GM23248 (cell line): ENCODE results near the gene ASB10. TPM values are rescaled to one million over a fixed set of nuclear protein-coding genes. Genes with fewer than 3 reads are reported as not detected.

ENCODE experiments used
- DNase-seq: peaks from one replicate; pipeline ENCODE4 v3.0.0-alpha.2; 2015
- H2AFZ ChIP-seq: fragments of 200-600 bp; sonication (generic); 2 replicates; pipeline ENCODE4 v1.6.1; 2016; ENCODE audit warnings: antibody characterized with exemption
- H3F3A ChIP-seq: fragments of 200-600 bp; sonication (generic); 2 replicates; pipeline ENCODE4 v1.6.1; 2016; ENCODE audit warnings: mild to moderate bottlenecking, antibody characterized with exemption, mixed run types; ENCODE audit not compliant: insufficient read depth
- H3K27ac ChIP-seq: fragments of 200-600 bp; sonication (generic); 2 replicates; pipeline ENCODE4 v1.5.1; 2016; ENCODE audit warnings: mild to moderate bottlenecking
- H3K27me3 ChIP-seq: fragments of 200-600 bp; sonication (generic); replicated peaks from 2 replicates; pipeline ENCODE4 v1.6.1; 2016; ENCODE audit warnings: mild to moderate bottlenecking; ENCODE audit not compliant: insufficient read depth
- H3K36me3 ChIP-seq: fragments of 200-600 bp; sonication (generic); 2 replicates; pipeline ENCODE4 v1.6.1; 2016; ENCODE audit warnings: low read depth, mild to moderate bottlenecking
- H3K4me1 ChIP-seq: fragments of 200-600 bp; sonication (generic); 2 replicates; pipeline ENCODE4 v1.6.1; 2016; ENCODE audit warnings: mild to moderate bottlenecking; ENCODE audit not compliant: insufficient read depth
- H3K4me2 ChIP-seq: fragments of 200-600 bp; sonication (generic); one replicate; pipeline ENCODE4 v1.6.1; 2016; ENCODE audit warnings: mild to moderate bottlenecking; ENCODE audit not compliant: unreplicated experiment
- H3K4me3 ChIP-seq: fragments of 200-600 bp; sonication (generic); 2 replicates; pipeline ENCODE4 v1.5.1; 2016; ENCODE audit warnings: mild to moderate bottlenecking
- H3K79me2 ChIP-seq: fragments of 200-600 bp; sonication (generic); 2 replicates; pipeline ENCODE4 v1.6.1; 2016; ENCODE audit warnings: mild to moderate bottlenecking; ENCODE audit not compliant: insufficient read depth
- H3K9ac ChIP-seq: fragments of 200-600 bp; sonication (generic); 2 replicates; pipeline ENCODE4 v1.6.1; 2016; ENCODE audit warnings: mild to moderate bottlenecking
- H3K9me2 ChIP-seq: fragments of 200-600 bp; sonication (generic); 2 replicates; pipeline ENCODE4 v1.6.1; 2016; ENCODE audit warnings: mixed run types, mild to moderate bottlenecking, moderate library complexity; ENCODE audit not compliant: insufficient read depth
- H3K9me3 ChIP-seq: fragments of 200-600 bp; sonication (generic); one replicate; pipeline ENCODE4 v1.6.1; 2017; ENCODE audit warnings: low read depth
- H4K20me1 ChIP-seq: fragments of 200-600 bp; sonication (generic); 2 replicates; pipeline ENCODE4 v1.6.0; 2016; ENCODE audit not compliant: insufficient read depth
- EZH2 ChIP-seq: fragments of 200-600 bp; sonication (generic); IDR thresholded peaks from 2 replicates; pipeline ENCODE4 v1.6.1; 2018; ENCODE audit warnings: antibody characterized with exemption, mild to moderate bottlenecking; ENCODE audit not compliant: insufficient read depth, poor library complexity, severe bottlenecking
- EZH2phosphoT487 ChIP-seq: fragments of 200-600 bp; sonication (generic); IDR thresholded peaks from 2 replicates; pipeline ENCODE4 v1.6.1; 2018; ENCODE audit warnings: antibody characterized with exemption, moderate library complexity, mild to moderate bottlenecking, low read depth; ENCODE audit not compliant: insufficient read depth
- WGBS, 2 experiments: methylation state at CpG; one replicate each; pipeline ENCODE4 v1.1.6; 2015 to 2017; ENCODE audit warnings: low lambda C conversion rate in 2 of 2, low coverage in 1 of 2; ENCODE audit errors: missing lambda C conversion rate in 2 of 2; 5-methylcytosine and 5-hydroxymethylcytosine counted together
- in situ Hi-C: fragments of 300-500 bp; cut with MboI; formaldehyde crosslinking; loops from 2 replicates; pipeline ENCODE4 v1.15.0; 2020
- polyA plus RNA-seq: library from polyadenylated mRNA; unstranded; fragments of >200 nt; fragmentation: Nextera tagmentation; extraction: Ambion mirVana; gene quantifications from 2 replicates; pipeline ENCODE4 v1.2.1, GENCODE V29; 2016
- total RNA-seq: library from RNA; depleted of rRNA; stranded (reverse); fragments of >200 nt; shearing (Covaris generic); gene quantifications from 2 replicates; pipeline ENCODE4 v1.2.3, GENCODE V29; 2014

The ASB10 gene
- total and polyA plus RNA-seq, 2 experiments from 2014 or later = not detected

DNA sequence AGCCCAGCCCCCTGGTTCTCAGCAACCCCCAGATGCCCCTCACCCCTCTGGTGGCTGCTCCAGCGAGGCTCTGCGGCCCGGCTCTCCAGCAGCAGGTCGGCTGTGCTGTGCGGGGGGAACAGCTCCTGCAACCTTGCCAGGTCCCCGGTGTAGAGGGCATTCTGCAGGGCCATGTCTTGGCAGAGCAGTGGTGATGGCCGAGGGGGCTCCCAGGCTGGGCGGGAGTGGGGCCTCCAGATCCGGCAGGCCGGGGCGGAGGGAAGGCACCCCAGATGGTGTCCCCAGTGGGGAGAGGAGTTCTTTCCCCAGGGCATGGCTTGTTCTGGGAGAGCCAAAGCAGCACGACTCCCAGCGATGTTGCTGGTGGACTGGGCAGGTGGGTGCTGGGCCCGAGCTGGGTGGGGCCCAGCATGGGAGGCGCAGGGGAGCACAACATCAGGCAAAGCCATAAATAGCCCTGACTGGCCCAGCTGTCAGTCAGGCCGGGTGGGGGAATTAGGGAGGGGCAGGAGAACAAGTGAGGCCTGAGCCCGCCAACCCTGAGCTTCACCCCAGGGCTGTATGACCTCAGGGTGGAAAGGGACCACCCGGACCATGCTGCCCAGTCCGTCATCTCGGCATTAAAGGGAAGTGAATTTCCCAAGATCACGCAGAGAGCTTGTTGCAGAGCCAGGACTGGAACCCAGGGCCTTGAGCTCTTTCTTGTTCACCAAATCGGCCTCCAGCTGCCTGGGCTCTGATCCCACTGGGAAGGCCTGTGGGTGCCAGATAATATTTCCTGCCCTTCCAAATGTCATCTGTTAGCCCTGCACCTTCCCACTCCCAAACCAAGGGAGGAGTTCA, 580 bp upstream of the ASB10 start:
- peaks cover 27% of the 10 kb centered on the region for H3K27me3 ChIP-seq
- H3K9ac ChIP-seq = no peak overlapping the region
- TF ChIP-seq EZH2 (no peak), EZH2phosphoT487 (no peak)
- no peak overlapping the region for H3K4me3 ChIP-seq
- no peaks in the 10 kb centered on the region for H3K36me3 ChIP-seq
- no peaks in the 10 kb centered on the region for H4K20me1 ChIP-seq
- no peaks in the 10 kb centered on the region for H3K79me2 ChIP-seq
- H3K27ac ChIP-seq = no peak overlapping the region
- WGBS, 2 experiments = 57 to 60% methylated on average over 21 to 22 of the region's 22 CpGs
- no peak overlapping the region for H2AFZ ChIP-seq
- no peaks in the 10 kb centered on the region for H3K9me2 ChIP-seq
- H3K4me2 ChIP-seq = no peak overlapping the region
- no peaks in the 10 kb centered on the region for H3F3A ChIP-seq
- no peak for DNase-seq
- in situ Hi-C loops = no loop called here
- H3K9me3 ChIP-seq = no peaks in the 10 kb centered on the region
- H3K4me1 ChIP-seq = no peaks in the 10 kb centered on the region

DNA sequence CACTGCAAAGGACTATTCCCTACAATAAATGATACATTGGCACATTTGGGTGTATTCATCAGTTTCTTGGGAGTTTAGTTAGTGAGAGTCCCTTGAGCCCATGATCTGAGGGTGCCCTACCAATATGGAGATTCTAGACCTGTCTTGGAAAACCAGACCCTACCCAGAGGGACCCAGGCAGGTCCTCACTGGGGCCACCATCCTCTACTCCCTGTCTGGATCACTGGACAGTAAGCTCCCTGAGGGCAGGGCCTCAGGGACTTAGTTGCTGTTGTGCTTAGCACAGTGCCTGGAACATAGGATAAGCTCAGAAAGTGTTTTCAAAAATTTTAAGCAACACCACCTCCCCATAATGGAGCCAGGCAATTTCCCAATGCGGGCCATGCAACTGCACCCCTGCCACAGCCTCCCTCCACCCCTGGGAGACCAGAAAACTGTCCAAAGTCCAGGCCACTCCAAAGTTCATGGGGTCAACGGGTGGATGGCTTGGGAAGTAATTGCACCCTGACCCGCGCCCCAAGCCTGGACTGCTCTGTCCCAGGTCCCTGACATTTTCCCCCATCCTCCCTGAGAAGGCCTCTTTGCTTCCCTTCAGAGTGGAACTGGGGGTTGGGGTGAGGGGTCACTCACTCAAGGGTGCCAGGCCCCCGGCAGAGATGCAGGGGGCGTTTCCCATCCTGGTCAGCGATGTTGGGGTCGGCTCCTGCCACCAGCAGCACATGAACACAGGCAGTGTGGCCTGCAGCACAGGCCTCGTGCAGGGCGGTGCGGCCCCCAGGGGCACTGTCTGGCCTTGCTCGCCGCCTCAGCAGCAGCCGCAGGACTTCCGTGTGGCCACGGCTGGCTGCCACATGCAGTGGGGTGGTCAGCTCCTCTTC, 1.0 kb downstream of the ASB10 start:
- Histone ChIP-seq H4K20me1 (no peaks in the 10 kb centered on the region), H3F3A (no peaks in the 10 kb centered on the region), H3K79me2 (no peaks in the 10 kb centered on the region), H3K4me3 (no peak overlapping the region), H3K27me3 (peaks cover 36% of the 10 kb centered on the region), H3K9me3 (no peaks in the 10 kb centered on the region), H3K36me3 (no peaks in the 10 kb centered on the region), H2AFZ (no peak overlapping the region), H3K9me2 (no peaks in the 10 kb centered on the region), H3K9ac (no peak overlapping the region), H3K27ac (no peak overlapping the region), H3K4me1 (no peaks in the 10 kb centered on the region), H3K4me2 (no peak overlapping the region)
- TF ChIP-seq EZH2 = no peak
- no peak for TF ChIP-seq EZH2phosphoT487
- 65 to 69% methylated on average over 16 of the region's 16 CpGs for WGBS, 2 experiments
- in situ Hi-C loops = no loop called here
- no peak for DNase-seq

DNA sequence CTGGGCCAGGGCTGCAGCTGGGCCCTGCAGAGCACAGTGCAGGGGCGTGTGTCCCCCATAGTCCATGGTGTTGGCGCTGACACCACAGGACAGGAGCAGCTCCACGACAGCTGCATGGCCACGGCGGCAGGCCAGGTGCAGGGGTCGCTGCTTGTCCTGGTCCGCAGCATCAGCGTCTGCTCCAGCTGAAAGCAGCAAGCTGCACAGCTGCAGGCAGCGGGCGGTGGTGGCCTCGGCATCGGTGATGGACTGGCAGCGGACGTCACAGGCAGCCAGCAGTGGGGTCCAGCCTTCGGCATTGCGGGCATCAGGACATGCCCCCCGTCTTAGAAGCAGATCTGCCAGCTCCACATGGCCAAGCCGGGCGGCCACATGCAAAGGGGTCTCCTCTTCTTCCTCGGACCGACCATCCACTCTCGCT, 6.0 kb downstream of the ASB10 start:
- no peaks in the 10 kb centered on the region for H4K20me1 ChIP-seq
- in situ Hi-C loops = no loop called here
- H3K4me1 ChIP-seq = no peaks in the 10 kb centered on the region
- H3F3A ChIP-seq = no peaks in the 10 kb centered on the region
- H3K4me3 ChIP-seq = no peak overlapping the region
- DNase-seq = no peak
- no peak overlapping the region for H3K27ac ChIP-seq
- H3K9ac ChIP-seq = no peak overlapping the region
- no peaks in the 10 kb centered on the region for H3K79me2 ChIP-seq
- WGBS, 2 experiments = 69 to 75% methylated on average over 22 of the region's 22 CpGs
- H2AFZ ChIP-seq = no peak overlapping the region
- H3K9me3 ChIP-seq = no peaks in the 10 kb centered on the region
- H3K27me3 ChIP-seq = peaks cover 42% of the 10 kb centered on the region
- no peaks in the 10 kb centered on the region for H3K9me2 ChIP-seq
- H3K4me2 ChIP-seq = no peak overlapping the region
- TF ChIP-seq EZH2 = no peak
- TF ChIP-seq EZH2phosphoT487 = no peak
- H3K36me3 ChIP-seq = no peaks in the 10 kb centered on the region

DNA sequence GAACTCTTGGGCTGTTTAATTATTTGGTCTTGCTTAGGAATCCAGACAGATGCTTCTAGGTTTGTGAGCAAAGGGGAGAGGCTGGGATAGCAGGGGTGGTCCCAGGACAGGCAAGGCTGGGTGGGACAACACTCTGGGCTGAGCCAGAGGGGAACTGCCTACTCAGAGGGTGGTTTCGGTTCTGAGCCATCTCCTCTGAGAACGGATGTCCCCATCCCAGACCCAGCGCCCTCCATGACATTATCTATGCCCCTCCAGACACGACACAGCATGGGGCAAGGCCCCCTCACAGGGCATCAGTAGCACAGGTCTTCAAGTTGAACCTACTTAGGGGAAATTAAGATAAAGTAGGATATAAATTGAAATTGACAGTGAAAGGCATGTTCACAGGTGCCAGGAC, 7.1 kb downstream of the ASB10 start:
- Histone ChIP-seq H3K9ac (no peak overlapping the region), H3K9me2 (no peaks in the 10 kb centered on the region), H3F3A (no peaks in the 10 kb centered on the region), H3K4me2 (no peak overlapping the region), H3K36me3 (no peaks in the 10 kb centered on the region), H3K27me3 (peaks cover 52% of the 10 kb centered on the region), H3K4me1 (no peaks in the 10 kb centered on the region), H4K20me1 (no peaks in the 10 kb centered on the region), H3K79me2 (no peaks in the 10 kb centered on the region), H3K4me3 (no peak overlapping the region), H3K9me3 (no peaks in the 10 kb centered on the region), H3K27ac (no peak overlapping the region), H2AFZ (no peak overlapping the region)
- in situ Hi-C loops = no loop called here
- DNase-seq = no peak
- WGBS, 2 experiments = 35 to 56% methylated on average over 4 of the region's 4 CpGs
- TF ChIP-seq EZH2 (no peak), EZH2phosphoT487 (no peak)
